ENCODE results near the gene LSM10.

Gene LSM10

DNA sequence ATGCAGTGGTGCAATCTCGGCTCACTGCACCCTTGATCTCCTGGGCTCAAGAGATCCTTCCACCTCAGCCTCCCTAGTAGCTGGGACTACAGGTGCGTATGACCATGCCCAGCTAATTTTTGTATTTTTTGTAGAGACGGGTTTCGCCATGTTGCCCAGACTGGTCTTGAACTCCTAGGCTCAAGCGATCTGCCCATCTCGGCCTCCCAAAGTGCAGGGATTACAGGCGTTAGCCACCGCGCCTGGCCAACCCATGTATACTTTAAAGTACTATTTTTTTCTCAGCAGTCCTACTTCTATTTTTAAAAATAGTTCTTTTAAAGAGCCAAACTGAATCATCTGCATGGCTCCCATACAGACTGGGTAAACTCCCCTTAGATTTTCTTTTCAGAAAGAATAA is 15.5 kb downstream of the LSM10 start:
- no peak for DNase-seq

DNA sequence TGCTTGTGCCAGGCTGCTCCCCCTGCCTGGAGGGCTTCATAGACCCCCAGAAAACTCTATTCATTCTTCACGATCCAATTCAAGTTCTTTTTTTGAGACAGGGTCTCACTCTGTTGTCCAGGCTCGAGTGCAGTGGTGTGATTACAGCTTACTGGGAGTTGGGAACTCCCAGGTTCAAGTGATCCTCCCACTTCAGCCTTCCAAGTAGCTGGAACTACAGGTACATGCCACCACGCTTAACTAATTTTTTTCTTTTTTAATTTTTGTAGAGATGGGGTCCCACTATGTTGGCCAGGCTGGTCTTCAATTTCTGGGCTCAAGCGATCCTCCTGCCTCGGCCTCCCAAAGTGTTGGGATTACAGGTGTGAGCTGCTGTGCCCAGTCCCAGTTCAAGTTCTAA is 16.3 kb downstream of the LSM10 start:
- DNase-seq = no peak

DNA sequence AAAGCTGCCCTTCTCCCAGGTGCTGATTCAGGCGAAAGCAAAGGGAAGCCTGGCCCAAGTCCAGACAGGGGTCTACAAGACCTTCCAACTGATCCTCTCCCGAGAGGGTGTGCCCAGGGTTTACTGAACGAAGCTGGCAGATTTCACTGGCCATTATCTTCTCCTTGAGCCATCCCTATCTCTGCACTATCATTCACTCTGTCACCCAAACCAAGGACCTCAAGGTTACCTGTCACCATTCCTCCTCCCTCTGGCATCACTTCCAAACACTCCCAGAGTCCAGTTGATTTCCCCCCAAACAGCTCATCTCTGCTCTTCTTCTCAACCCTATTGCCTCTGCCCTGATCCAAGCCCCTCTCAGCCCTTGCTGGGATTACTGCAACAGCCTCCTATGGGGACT is 16.9 kb downstream of the LSM10 start:
- DNase-seq = no peak

DNA sequence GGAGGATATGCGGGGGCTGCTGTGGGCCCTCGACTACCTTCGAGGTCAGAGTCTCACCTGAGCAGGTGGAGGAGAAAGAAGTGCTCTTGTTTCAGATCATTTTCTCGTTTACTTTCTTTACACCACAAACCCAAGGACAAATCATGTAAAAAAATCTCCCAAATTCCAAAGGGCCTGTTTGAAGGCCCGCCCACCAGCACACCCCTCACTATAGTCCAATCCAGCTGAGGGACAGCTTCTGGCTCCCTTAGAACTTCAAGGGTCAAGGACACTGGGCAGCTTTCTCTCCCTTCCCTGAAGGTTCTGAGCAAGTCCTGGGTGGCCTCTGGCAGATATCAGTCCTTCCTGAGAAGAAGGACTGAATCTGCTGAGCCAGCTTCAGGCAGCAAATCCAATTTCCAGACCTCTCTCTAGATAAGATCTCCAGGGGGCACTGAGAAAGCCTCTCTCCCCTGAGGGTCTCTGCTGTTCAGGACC is 17.5 kb downstream of the LSM10 start:
- DNase-seq = no peak

DNA sequence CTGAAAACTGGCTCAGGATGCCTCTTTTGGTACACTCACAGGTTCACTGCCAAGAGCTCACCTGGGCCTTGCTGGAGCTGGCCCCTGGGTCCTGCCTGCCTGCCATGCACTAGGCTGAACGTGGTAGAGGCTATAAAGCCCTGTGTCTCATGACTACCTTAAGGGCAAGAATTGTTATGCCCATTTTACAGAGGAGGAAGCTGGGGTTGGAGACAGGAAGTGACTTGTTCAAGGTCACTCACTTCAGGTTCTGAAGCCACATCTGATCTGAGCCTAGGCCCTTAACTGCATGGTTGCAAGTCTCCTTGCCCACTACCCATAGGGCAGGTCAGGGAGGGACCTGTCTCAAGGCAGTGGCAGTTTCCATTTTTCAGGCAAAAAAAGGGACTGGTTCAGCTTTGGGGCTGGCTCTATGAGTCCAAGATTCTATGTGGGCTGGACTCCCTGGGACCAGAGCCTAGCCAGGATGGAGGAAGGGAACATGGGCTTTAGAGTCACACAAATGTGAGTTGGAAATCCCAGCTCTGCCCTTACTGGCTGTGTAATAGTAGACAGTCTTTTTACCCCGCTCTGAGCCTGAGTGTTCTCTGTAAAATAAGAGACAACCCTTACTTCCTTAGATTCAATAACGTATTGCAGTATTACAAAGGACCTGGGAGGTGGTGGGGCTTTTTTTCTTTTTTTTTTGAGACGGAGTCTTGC is 19.8 kb downstream of the LSM10 start:
- DNase-seq = no peak

DNA sequence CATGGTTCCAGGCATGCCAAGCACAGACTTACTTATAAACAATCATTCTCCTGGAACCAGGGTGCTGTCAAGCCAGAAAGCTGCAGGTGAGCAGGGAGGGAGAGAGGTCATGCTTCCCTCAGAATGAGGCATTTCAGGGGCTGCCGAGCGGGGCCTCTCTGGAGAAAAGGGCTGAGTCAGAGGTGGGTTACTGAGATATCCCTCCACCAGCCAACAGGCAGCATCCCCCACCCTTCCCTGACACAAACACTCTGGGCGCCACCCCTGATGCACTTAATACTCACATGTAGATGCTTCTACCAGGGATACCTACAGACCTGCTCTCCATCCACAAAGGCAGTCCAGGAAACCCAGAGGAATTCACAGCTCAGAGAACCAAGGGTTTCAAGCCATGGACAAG is 25.1 kb downstream of the LSM10 start:
- no peak for DNase-seq

DNA sequence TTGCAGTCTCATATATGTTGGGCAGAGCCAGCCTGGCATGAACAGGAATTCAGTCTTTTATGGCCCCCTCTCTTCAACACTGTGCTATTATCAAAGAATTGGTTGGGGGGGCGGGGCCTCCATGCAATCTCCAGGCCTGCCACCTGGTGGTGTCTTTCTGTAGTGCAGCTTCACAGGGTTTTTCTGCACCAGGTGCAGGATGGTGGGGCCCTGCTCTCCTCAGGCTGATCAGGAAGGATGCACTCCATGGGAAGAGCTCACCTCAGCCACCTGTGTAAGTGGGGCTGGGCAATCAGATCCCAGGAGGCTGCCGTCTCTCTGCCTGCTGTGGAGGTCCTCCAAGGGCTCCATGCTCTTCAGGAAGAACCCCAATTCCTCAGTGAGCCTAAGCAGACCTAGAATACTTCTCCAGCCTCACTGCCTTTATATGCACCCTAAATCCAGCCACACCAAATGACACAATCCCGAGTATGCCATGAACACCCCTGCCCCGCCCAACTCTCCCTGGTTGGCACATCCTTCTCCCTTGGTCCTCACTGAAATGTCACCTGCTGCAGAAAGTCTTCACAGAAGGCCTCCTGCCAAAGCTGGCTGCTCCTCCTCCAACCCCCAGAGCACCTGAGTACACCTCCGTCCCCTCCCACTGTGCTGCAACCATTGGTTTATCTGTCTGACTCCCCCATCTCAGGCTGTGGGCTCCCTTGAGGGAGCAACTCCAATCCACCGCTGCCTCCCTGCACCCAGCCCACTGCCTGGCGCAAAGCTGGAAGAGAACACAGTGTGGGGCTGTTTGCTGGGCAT is 28.4 kb downstream of the LSM10 start:
- peak; percentile 82 for DNase-seq

DNA sequence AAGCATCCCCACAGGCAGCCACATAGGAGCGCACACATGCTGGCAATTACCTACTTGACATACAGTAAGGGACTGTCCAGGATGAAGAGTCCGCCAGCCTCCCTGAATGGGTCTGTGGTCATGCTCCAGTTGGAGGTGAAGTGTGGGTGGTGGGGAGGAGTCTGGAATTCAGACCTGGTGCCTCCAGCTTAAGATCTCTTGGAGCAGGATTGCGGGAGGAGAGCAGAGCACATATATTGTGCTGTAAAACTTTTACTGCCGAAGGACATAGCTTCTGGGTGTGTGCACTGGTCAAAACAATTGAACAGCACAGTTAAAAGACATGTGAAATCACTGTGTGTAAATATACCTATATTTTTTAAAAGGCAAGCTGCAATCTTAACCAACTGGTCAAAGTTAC is 29.9 kb downstream of the LSM10 start:
- DNase-seq = no peak

DNA sequence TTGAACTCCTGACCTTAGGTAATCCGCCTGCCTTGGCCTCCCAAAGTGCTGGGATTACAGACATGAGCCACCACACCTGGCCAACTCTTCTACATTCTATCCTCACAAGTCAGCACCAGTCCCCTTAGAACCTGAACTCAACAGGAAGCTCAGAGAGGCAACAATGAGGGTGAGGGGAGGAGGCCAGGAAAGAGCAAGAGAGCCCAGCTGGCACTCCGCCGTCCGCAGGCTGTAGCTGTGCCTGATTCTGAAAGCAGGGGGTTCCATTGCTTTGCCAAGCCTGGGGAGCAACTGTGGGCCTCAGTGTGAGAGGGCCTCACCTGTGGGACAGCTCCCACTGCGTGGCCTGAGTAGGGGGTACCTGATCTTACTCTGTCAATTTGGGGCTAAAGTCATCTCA is 30.6 kb downstream of the LSM10 start:
- no peak for DNase-seq

DNA sequence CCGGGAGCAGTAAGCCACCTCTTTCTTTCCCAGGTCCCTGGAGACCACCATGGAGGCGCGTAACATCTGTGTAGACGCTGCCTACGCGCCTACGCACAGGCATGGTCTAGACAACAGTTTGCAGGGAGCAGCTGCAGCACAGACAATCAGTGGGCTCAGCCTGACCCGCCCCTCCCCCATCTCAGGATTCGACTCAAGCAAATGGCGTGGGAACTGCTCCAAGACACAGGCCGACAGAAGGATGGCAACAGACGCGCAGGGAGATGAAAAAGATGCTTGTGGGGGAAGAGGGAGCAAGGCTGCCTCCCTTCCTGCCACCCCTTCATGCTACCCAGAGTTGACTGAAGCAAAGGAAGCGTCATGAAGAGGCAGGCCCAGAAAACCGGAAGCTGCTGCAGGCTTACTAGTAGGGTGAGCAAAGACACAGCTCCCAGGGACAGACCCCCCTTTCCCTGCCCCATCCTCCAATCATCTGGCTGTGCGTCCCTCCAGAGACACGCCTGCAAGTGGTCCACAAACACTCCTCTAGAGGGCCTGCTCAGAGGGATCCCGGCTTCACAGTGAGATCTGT is 31.5 kb downstream of the LSM10 start:
- DNase-seq = peak; percentile 87

DNA sequence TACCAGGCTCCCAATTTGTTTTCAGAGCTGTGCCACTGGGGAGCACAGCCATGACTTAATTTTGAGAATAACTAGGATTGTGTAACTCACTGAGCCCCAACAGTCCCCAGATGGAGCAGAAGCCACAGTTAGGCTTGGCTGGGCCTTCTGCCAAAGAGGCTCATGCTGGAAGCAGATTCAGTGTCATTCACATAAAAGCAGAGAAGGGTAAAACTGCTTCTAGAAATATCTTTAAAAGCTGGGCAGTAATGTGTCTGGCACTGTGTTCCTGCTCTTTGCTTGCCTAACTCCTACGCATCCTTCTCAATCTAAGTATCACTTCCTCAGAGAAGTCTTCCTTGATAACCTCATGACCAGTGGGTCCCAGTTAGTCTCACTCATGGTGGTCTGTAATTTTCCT is 32.3 kb downstream of the LSM10 start:
- no peak for DNase-seq

DNA sequence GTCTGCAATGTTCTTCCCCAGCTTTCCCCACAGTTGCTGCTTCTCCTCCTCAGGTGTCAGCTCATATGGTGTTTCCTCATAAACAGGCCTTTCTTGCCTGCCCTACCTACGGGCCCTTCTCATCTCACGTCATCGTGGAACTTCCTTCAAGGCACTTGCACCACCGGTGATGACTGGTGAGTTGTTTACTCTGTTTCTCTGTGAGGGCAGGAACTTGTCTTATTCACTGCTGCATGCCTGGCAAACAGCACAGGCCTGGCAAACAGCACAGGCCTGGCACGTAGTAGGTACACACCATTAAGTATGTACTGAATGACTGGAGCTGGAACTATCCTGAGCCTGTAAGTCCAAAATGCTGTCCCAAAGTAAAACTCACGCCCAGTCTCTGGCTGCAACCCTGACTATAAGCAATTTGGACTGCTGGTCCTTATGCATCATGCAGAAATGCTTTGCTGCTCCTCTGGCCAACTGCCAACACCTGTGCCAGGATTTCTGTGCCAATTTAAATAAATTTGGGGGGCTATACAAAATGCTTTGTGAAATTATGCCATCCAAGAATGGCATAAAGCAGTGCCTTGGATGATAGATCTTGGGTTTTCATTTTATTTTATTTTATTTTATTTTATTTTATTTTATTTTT is 37.7 kb downstream of the LSM10 start:
- DNase-seq = no peak

DNA sequence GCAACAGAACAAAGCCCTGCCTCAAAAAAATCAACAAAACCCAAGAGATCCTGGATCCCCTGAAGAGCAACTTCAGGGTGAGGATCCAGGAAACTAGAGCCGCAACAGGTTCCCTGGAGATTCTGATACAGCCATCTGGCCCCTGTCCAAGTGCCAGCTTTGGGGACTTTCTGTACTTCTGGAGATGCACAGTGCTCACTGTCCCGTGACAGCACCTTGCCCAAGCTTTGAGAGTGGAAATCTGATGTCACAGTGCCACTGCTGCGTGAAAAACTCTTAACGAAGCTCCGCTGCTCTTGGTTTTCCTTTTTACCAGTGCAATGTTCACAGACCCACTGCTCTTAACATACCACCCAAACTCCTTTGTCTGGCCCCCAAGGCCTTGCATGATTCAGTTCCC is 38.3 kb downstream of the LSM10 start:
- no peak for DNase-seq

DNA sequence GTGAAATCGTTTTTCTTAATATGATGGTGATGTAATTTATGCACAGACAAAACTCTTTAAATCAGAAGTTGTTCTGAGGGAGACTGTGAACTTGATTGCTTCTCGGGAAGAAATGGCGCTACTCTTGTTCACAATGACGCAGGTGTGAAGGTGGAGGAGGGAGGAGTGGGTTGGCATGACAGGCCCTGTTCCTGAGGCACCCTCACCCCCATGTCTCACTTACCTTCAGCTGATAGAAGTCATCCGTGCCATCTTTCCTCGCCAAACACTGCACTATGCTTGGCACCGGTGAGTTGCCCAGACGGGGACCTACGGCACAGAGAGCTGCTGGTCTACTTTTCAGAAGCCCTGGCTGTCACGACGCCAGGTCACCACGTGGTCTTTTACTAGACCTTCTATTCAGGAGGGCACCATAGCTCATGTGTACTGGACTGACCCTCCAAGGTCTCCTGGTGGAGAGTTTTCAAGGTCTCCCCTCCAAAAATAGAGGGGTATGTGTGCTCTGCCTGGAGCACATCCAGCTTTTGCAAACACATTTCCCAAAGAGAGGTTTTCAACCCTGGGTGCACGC is 39.1 kb downstream of the LSM10 start:
- DNase-seq = no peak

DNA sequence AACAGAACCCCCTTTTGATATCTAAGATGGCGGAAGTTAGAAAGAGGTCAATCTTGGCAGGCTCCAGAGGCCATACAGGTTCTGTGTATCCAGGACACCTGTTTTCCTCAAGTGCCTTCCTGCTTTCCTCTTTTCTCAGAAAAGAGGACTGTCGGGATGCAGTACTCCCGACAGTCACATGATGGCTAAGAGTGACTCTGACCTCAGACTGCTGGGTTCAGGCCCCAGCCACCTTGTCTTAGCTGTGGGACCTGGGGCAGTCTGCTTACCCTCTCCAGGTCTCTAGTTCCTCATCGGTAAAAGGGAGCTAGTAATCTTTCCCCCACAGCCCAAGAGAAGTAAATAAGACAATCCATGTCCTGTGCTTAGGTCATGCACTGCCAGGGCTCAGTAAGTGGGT is 41.9 kb downstream of the LSM10 start:
- DNase-seq = no peak

DNA sequence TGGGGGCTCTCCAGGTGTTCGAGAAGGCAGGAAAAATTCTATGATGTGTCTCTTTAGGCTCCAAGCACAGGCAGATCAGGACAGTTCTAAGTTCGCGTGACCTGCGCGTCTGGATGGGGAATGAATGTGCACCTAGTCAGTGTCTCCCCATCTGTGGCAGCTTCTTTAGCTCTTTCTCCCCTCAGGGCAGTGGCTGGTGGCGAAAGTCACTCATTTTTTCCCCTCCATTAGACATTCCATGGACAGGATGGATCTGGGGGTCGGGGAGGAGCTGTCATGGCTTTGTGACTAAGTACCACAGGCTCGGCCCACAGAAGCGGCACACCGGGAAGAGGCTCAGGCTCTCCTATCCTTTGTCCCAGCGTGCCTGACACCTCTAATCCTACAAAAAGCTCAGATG is 43.2 kb downstream of the LSM10 start:
- DNase-seq = no peak

DNA sequence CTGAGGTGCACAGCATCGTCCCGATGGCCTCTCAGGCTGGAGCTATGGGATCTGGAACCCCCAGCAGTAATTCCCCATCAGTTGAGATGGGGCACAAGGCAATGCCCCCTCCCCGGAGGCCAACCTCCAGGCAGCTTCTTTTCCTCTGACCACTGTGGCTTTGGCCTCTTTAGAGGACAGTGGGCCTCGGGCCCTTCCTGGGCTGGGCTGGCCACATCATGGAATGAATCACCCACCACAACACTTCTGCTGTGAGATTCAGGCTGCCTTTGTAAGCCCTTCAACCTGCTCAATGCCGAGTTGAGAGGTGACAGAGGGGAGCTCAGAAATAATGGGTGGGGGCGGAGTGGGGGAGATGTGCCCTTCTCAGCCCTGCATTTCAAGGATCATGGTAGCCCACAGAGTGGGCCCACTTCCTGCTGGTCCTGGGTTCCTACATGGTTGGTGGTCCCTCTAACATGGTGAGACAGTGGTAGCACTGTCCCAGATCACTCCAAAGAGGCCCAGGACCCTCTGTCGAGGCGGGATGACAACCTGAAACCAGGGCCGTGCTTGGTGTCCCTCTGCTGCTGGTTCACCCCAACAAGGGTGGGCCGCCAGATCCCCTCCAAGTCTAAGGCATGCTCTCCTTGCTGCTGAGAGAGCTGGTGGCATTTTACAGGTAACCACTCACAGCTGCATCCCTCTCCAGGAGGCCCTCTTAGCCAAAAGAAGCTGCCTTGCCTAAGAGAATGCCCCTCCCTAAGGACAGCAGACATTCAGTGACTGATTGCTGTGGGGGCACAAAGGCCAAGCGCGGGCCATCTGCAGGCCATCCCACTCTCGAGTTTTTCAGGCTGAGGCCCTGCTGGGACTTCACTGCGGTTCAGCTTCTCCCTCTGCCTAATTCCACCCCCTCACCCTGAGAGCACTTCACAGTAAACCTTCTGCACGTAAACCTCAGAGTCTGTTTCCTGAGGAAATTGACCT is 44.5 kb downstream of the LSM10 start:
- DNase-seq = no peak

DNA sequence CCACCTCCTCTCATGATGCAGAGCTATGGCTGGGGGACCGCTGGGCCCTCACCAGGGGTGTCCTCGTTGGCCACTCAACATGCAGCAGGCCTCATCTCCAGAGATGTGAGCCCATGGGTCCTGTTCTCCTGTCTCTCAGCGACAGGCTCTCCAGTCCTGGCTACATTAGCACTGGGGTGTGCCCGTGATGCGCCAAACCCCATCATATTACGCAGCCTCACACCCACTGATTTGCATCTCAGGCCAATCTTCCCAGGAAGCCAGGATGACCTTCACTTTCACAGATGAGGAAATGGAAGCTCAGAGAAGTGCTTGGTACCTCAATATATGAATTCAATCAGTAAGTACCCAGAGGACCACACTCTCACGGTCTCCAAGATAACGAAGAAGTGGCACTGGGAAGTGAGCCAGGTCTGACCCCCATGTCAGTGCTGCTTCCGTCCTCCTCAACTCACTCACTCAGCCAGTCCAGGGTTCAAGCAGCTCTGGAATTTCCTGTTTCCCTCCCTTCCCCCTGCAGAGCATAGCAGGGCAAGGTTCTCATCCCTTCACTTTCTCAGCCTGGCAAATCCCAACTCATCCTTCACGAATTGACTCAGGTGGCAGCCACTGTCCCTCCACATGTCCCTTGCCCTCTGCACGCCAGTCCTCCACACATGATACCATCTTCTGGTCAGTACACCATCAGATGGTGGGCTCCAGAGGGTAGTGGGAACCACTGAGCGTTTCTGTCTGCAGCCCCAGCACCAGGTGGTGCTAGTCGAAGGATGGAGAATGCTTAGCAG is 45.4 kb downstream of the LSM10 start:
- no peak for DNase-seq

DNA sequence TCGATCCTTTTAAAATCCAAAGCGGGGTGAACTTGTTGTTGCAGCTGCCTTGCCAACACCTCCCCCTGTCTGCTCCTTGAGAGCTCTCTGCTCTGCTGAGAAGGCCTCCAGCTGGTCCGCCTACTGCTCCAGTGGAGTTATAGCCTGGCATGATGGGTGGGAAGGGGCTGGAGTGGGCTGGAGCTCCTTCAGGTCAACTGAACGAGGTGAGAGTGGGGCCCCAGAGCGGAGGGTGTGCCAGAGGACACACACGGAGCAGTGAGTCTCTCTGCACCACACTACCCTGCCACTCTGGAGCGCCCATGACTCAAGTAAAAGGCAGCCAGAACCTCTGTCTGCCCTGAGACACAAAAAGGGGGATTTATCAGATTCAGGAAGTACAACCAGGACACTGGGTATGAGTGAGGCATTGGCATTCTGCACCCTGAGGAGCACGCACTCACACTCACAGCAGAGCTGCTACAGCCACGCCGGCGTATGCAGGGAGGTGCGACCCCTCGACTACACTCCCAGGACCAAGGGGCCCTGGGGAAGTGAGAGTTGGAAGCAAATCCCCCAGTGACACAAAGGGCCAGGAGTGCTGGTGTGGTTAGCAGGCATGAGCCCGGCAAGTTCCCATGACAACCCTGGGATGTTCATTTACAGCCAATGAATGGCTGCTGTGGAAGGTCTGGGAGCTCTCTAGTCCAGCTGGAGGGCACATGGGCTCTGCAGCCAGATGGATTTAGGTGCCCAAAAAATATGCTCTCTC is 46.3 kb downstream of the LSM10 start:
- DNase-seq = peak; percentile 83

DNA sequence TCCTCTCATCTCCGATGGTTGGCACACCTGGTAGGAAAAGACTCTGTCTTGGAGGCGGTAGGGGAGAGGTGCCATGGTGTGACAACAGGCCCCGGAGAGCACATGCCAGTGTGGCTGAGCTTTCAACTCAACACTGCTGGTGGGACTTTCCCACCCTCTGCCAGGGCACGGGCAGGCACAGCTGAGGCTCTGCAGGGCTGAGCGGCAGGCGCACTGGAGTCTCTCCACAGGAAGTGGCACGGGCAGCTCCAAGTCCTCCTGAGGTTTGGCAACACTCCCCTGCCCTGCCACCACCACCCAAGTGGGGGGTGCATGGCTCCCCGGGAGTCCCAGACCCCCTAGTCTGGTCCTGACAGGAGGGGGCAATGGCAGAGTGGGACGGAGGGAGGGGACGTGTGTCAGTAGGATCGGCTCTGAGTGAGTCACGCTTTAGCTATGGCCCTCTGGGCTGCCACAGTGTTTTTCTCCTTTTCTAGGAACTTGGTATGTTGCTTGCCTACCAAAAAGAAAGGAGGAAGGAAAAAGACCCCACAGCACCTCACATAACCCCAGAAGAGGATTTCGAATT is 47.0 kb downstream of the LSM10 start:
- no peak for DNase-seq
